ENCODE data around the gene ANAPC7. TPM values are rescaled to one million over a fixed set of nuclear protein-coding genes. Genes with fewer than 3 reads are reported as not detected.
A peak's percentile ranks its signal among the peaks of the same experiment; 100 is the strongest.
"Not testable (repeated sequence)": the region's sequence is repeated elsewhere in the genome, so short reads cannot be mapped to it uniquely, and the experiment has no call there.

ANAPC7 gene
- total RNA-seq, 1 donor, result 57.4 TPM

- no peak for TF ChIP-seq CTCF (IDR thresholded peaks at IDR 0.05; ENCODE audit: insufficient read depth, low read depth, low read length)
- no peak for DNase-seq (ENCODE audit: low read depth)
- no peak overlapping the region for H3K4me3 ChIP-seq (ENCODE audit: low read depth, low read length)
These were observed 62.8 kb downstream of the ANAPC7 start for GRCh38 chr12:110340706-110341105.

GRCh38 chr12:110340261-110340660, 63.2 kb downstream of the ANAPC7 start:
- H3K4me3 ChIP-seq (ENCODE audit: low read depth, low read length); DNase-seq (ENCODE audit: low read depth): not testable (repeated sequence)

- H3K4me3 ChIP-seq (ENCODE audit: low read depth, low read length), result no peak overlapping the region
- DNase-seq (ENCODE audit: low read depth), result no peak
- TF ChIP-seq CTCF (IDR thresholded peaks at IDR 0.05; ENCODE audit: insufficient read depth, low read depth, low read length), result no peak
These were observed 64.1 kb downstream of the ANAPC7 start for GRCh38 chr12:110339184-110339952.

- H3K4me3 ChIP-seq (ENCODE audit: low read depth, low read length), result no peak overlapping the region
- TF ChIP-seq CTCF (IDR thresholded peaks at IDR 0.05; ENCODE audit: insufficient read depth, low read depth, low read length), result peak; percentile 14
- no peak for DNase-seq (ENCODE audit: low read depth)
These were observed 64.8 kb downstream of the ANAPC7 start for GRCh38 chr12:110338754-110339153.

- no peak overlapping the region for H3K4me3 ChIP-seq (ENCODE audit: low read depth, low read length)
- no peak for DNase-seq (ENCODE audit: low read depth)
- TF ChIP-seq CTCF (IDR thresholded peaks at IDR 0.05; ENCODE audit: insufficient read depth, low read depth, low read length), result no peak
These were observed 65.4 kb downstream of the ANAPC7 start for GRCh38 chr12:110337912-110338710.

GRCh38 chr12:110335481-110336045, 67.9 kb downstream of the ANAPC7 start:
- no peak for TF ChIP-seq CTCF (IDR thresholded peaks at IDR 0.05; ENCODE audit: insufficient read depth, low read depth, low read length)
- DNase-seq (ENCODE audit: low read depth), result no peak
- H3K4me3 ChIP-seq (ENCODE audit: low read depth, low read length), result no peak overlapping the region

GRCh38 chr12:110333201-110333600, 70.3 kb downstream of the ANAPC7 start:
- no peak for DNase-seq (ENCODE audit: low read depth)
- H3K4me3 ChIP-seq (ENCODE audit: low read depth, low read length), result no peak overlapping the region
- no peak for TF ChIP-seq CTCF (IDR thresholded peaks at IDR 0.05; ENCODE audit: insufficient read depth, low read depth, low read length)

Data from fibroblast of villous mesenchyme (primary cell).